ENCODE measurements around the gene QRICH1. TPM values are rescaled to one million over a fixed set of nuclear protein-coding genes. Genes with fewer than 3 reads are reported as not detected.

QRICH1 gene
- polyA plus RNA-seq, 3 donors, result 9.3 to 150 (median 16.1) TPM

DNA sequence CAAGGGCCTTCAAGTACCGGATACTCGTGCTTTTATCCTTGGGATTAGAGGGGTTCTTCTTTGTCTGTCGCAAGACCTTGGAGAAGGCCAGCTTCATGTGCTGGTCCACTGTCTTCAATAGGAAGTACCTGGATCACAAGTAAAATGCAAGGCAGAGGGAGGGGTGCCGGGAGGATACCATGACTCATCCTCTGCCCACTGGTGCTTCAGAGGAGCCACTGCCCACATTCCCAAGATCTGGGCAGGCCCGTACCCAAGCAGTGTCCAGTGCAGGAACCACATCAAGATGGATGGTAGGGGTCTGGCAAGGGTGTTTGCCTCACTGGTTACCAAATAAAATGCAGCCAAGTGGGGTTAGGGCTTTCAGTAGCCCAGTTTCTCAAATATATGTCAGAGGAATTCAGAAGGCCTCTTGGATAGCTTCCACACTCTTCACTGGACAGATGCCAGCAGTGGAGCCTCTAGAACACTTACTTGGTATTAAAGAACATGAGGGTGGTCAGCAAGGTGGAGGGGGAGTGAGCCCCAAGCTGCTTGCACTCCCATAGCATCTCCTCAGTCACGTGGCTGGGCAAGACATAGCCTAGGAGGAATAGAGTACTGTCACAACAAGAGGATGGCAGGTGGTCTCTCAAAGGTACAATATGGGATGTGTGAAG lies 61.1 kb downstream of the QRICH1 start:
- no peaks in the 10 kb centered on the region for H4K20me1 ChIP-seq (ENCODE audit: insufficient read depth, low read length)
- Mint-ChIP-seq H3K9me3 (no peaks in the 10 kb centered on the region), H3K27me3 (ENCODE audit: low read depth in 3 of 3) (no peaks in the 10 kb centered on the region), H3K27ac (peak overlapping the region in 3 of 7 donors; percentile 25 to 59 (median 37)), H3K4me3 (no peak overlapping the region), H3K4me1 (peaks cover 33% of the 10 kb centered on the region), H3K36me3 (peaks cover 60 to 78% of the 10 kb centered on the region in 2 donors)
- DNase-seq, result no peak
- no peak overlapping the region for H3K4me3 ChIP-seq (replicated peaks in 1 of 3; ENCODE audit: low read depth in 2 of 3, low read length in 3 of 3)
- H3K79me2 ChIP-seq (ENCODE audit: insufficient read depth, low read length), result peaks cover 16% of the 10 kb centered on the region
- no peaks in the 10 kb centered on the region for H3K27me3 ChIP-seq (ENCODE audit: control insufficient read depth in 2 of 2, insufficient read depth in 2 of 2, low read length in 2 of 2)
- peaks cover 26 to 32% of the 10 kb centered on the region in 2 donors for H3K4me1 ChIP-seq (ENCODE audit: control insufficient read depth in 1 of 2, insufficient read depth in 2 of 2, low read length in 2 of 2)
- TF ChIP-seq, protein P1, sequence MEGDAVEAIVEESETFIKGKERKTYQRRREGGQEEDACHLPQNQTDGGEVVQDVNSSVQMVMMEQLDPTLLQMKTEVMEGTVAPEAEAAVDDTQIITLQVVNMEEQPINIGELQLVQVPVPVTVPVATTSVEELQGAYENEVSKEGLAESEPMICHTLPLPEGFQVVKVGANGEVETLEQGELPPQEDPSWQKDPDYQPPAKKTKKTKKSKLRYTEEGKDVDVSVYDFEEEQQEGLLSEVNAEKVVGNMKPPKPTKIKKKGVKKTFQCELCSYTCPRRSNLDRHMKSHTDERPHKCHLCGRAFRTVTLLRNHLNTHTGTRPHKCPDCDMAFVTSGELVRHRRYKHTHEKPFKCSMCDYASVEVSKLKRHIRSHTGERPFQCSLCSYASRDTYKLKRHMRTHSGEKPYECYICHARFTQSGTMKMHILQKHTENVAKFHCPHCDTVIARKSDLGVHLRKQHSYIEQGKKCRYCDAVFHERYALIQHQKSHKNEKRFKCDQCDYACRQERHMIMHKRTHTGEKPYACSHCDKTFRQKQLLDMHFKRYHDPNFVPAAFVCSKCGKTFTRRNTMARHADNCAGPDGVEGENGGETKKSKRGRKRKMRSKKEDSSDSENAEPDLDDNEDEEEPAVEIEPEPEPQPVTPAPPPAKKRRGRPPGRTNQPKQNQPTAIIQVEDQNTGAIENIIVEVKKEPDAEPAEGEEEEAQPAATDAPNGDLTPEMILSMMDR (IDR thresholded peaks at IDR 0.05), result no peak
- H3K9me3 ChIP-seq (replicated peaks in 1 of 2; ENCODE audit: control insufficient read depth in 1 of 2, insufficient read depth in 1 of 2, low read length in 2 of 2), result no peaks in the 10 kb centered on the region
- intact Hi-C loops (cut with micrococcal nuclease), result loop anchor here in 1 of 2 donors (5.0 kb wide), 1 partner anchor 65 kb away; no protein-coding TSS in a partner anchor
- H3K4me2 ChIP-seq (replicated peaks; ENCODE audit: extremely low read depth, low read length, poor library complexity, severe bottlenecking), result no peak overlapping the region
- H2AFZ ChIP-seq (ENCODE audit: insufficient read depth, low read depth, low read length, poor library complexity, severe bottlenecking), result no peak overlapping the region
- H3K9ac ChIP-seq (ENCODE audit: insufficient read depth, low read length, poor library complexity, severe bottlenecking), result no peak overlapping the region
- H3K36me3 ChIP-seq (replicated peaks in 1 of 2; ENCODE audit: control insufficient read depth in 1 of 2, insufficient read depth in 2 of 2, low read length in 2 of 2), result peaks cover 52 to 69% of the 10 kb centered on the region in 2 donors
- WGBS (ENCODE audit: insufficient coverage), result 100% methylated on average over 1 of the region's 6 CpGs
- H3K27ac ChIP-seq (ENCODE audit: low read depth in 1 of 2, low read length in 2 of 2), result peak overlapping the region in 1 of 2 donors; percentile 64

DNA sequence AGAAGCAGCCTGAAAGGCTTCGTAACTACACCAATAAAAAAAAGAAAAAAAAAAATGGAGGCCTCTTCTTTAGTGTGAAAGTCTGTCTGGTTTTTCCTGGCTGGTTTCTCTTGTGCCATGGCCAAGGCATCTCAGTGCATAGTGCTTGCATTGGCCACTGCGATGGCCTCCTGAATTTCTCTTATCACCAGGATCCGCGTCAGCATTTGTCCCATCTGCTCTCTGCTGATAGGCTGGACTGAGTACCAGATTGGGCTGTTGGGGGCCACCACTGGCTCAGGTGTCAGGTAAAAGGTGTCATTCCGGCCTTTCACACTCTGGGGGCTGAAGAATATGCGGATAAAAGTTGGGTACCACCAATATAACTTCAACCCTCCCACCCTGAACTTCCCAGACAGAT lies 63.5 kb downstream of the QRICH1 start:
- Histone ChIP-seq H3K4me3 (replicated peaks in 1 of 3; ENCODE audit: low read depth in 2 of 3, low read length in 3 of 3) (no peak overlapping the region), H3K9me3 (replicated peaks in 1 of 2; ENCODE audit: control insufficient read depth in 1 of 2, insufficient read depth in 1 of 2, low read length in 2 of 2) (no peaks in the 10 kb centered on the region), H3K36me3 (replicated peaks in 1 of 2; ENCODE audit: control insufficient read depth in 1 of 2, insufficient read depth in 2 of 2, low read length in 2 of 2) (peaks cover 55 to 65% of the 10 kb centered on the region in 2 donors), H3K4me2 (replicated peaks; ENCODE audit: extremely low read depth, low read length, poor library complexity, severe bottlenecking) (no peak overlapping the region), H3K27ac (ENCODE audit: low read depth in 1 of 2, low read length in 2 of 2) (peak overlapping the region; percentile 29 to 92), H2AFZ (ENCODE audit: insufficient read depth, low read depth, low read length, poor library complexity, severe bottlenecking) (no peak overlapping the region), H3K9ac (ENCODE audit: insufficient read depth, low read length, poor library complexity, severe bottlenecking) (no peak overlapping the region), H4K20me1 (ENCODE audit: insufficient read depth, low read length) (no peaks in the 10 kb centered on the region), H3K79me2 (ENCODE audit: insufficient read depth, low read length) (peaks cover 19% of the 10 kb centered on the region), H3K27me3 (ENCODE audit: control insufficient read depth in 2 of 2, insufficient read depth in 2 of 2, low read length in 2 of 2) (no peaks in the 10 kb centered on the region), H3K4me1 (ENCODE audit: control insufficient read depth in 1 of 2, insufficient read depth in 2 of 2, low read length in 2 of 2) (peaks cover 19 to 26% of the 10 kb centered on the region in 2 donors)
- DNase-seq, result no peak
- Mint-ChIP-seq H3K27me3 (ENCODE audit: low read depth in 3 of 3) (no peaks in the 10 kb centered on the region), H3K4me1 (peaks cover 30% of the 10 kb centered on the region), H3K9me3 (no peaks in the 10 kb centered on the region), H3K4me3 (no peak overlapping the region), H3K27ac (peak overlapping the region; percentile 54 to 97 (median 88)), H3K36me3 (peaks cover 57 to 63% of the 10 kb centered on the region in 2 donors)
- 100% methylated on average over 4 of the region's 6 CpGs for WGBS (ENCODE audit: insufficient coverage)
- intact Hi-C loops (cut with micrococcal nuclease), result loop anchor here in 1 of 2 donors (5.0 kb wide), 1 partner anchor 67 kb away; no protein-coding TSS in a partner anchor
- TF ChIP-seq, protein P1 (IDR thresholded peaks at IDR 0.05), result no peak

All from CD14-positive monocyte (primary cell).